H1 (cell line): ENCODE data around the gene ABCC11. TPM values are rescaled to one million over a fixed set of nuclear protein-coding genes. Genes with fewer than 3 reads are reported as not detected.

Experiments used
- BRCA1 ChIP-seq: IDR thresholded peaks from 2 replicates; pipeline ENCODE4 v1.6.1; 2012; ENCODE audit warnings: low read depth, low read length, improper control_type of control experiment
- CBX5 ChIP-seq: fragments of 300-800, 300-1000 bp; sonication (generic); IDR thresholded peaks from 2 replicates; pipeline ENCODE4 v1.7.1; 2016; ENCODE audit warnings: antibody characterized with exemption, low read length, low read depth
- EP300 ChIP-seq, 2 experiments: IDR thresholded peaks; 1 replicate in 1 of 2; 2 replicates in 1 of 2; pipeline ENCODE4 v1.6.1; 2011 to 2012; ENCODE audit warnings: low read depth in 2 of 2, low read length in 2 of 2, mild to moderate bottlenecking in 2 of 2, borderline replicate concordance in 1 of 2, inconsistent platforms in 1 of 2, moderate library complexity in 1 of 2
- ZNF274 ChIP-seq: IDR thresholded peaks from 2 replicates; pipeline ENCODE4 v1.7.0; 2012; ENCODE audit warnings: low read length, borderline replicate concordance; ENCODE audit errors: extremely low read depth
- polyA plus RNA-seq, 7 experiments: library from polyadenylated mRNA; depleted of rRNA in 3 of 7; stranded (reverse) in 5 of 7; unstranded in 2 of 7; fragments of >200 nt in 5 of 7; fragments of 200-250 nt in 2 of 7; gene quantifications; 1 replicate in 5 of 7; 2 replicates in 1 of 7; 4 replicates in 1 of 7; pipeline versions ENCODE4 v1.2.1 to v1.2.3, GENCODE V29; 2011 to 2013; ENCODE audit warnings: missing spikeins in 2 of 7, mixed read lengths in 2 of 7
- total RNA-seq: library from RNA; stranded (reverse); fragmentation: NEBNext Ultra II Directional; extraction: Animal tissue kit (Norgen Biotek cat#: 25700); gene quantifications from 2 replicates; pipeline ENCODE4 v1.2.1, GENCODE V29; 2021

ABCC11 gene
- total and polyA plus RNA-seq, 2 of the 8 experiments (the other 6 are each of a cell fraction or from before 2014, with no cell fraction given), result 0.06 TPM; not detected in 1

GRCh38 chr16:48291303-48291702, 44.0 kb upstream of the ABCC11 start (continued):
- no peak for TF ChIP-seq CBX5
- no peak for TF ChIP-seq EP300 (IDR thresholded peaks at IDR 0.05; ENCODE audit: borderline replicate concordance in 1 of 2, low read depth in 2 of 2, low read length in 2 of 2)
- TF ChIP-seq BRCA1, result no peak
- TF ChIP-seq ZNF274, result no peak
